ENCODE measurements around the gene YJEFN3. TPM values are rescaled to one million over a fixed set of nuclear protein-coding genes. Genes with fewer than 3 reads are reported as not detected.

YJEFN3 gene
- total RNA-seq, 1 experiment from 2014 or later: 11.1 TPM

GRCh38 chr19:19499272-19499995, 29.3 kb upstream of the YJEFN3 start:
- ChIA-PET POLR2A (no interaction called here), CTCF (no interaction called here)
- no peak for TF ChIP-seq ZSCAN18 (CRISPR knock-in tag; IDR thresholded peaks at IDR 0.05)
- no peak for TF ChIP-seq FOXP1 (CRISPR knock-in tag; IDR thresholded peaks at IDR 0.05; ENCODE audit: borderline replicate concordance)
- TF ChIP-seq GABPB1 (CRISPR knock-in tag; IDR thresholded peaks at IDR 0.05): no peak
- no peak for TF ChIP-seq ZNF263 (CRISPR knock-in tag; IDR thresholded peaks at IDR 0.05; ENCODE audit: low read depth)
- TF ChIP-seq, protein P1, sequence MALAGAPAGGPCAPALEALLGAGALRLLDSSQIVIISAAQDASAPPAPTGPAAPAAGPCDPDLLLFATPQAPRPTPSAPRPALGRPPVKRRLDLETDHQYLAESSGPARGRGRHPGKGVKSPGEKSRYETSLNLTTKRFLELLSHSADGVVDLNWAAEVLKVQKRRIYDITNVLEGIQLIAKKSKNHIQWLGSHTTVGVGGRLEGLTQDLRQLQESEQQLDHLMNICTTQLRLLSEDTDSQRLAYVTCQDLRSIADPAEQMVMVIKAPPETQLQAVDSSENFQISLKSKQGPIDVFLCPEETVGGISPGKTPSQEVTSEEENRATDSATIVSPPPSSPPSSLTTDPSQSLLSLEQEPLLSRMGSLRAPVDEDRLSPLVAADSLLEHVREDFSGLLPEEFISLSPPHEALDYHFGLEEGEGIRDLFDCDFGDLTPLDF (CRISPR knock-in tag; IDR thresholded peaks at IDR 0.05): no peak
- TF ChIP-seq, protein P2, sequence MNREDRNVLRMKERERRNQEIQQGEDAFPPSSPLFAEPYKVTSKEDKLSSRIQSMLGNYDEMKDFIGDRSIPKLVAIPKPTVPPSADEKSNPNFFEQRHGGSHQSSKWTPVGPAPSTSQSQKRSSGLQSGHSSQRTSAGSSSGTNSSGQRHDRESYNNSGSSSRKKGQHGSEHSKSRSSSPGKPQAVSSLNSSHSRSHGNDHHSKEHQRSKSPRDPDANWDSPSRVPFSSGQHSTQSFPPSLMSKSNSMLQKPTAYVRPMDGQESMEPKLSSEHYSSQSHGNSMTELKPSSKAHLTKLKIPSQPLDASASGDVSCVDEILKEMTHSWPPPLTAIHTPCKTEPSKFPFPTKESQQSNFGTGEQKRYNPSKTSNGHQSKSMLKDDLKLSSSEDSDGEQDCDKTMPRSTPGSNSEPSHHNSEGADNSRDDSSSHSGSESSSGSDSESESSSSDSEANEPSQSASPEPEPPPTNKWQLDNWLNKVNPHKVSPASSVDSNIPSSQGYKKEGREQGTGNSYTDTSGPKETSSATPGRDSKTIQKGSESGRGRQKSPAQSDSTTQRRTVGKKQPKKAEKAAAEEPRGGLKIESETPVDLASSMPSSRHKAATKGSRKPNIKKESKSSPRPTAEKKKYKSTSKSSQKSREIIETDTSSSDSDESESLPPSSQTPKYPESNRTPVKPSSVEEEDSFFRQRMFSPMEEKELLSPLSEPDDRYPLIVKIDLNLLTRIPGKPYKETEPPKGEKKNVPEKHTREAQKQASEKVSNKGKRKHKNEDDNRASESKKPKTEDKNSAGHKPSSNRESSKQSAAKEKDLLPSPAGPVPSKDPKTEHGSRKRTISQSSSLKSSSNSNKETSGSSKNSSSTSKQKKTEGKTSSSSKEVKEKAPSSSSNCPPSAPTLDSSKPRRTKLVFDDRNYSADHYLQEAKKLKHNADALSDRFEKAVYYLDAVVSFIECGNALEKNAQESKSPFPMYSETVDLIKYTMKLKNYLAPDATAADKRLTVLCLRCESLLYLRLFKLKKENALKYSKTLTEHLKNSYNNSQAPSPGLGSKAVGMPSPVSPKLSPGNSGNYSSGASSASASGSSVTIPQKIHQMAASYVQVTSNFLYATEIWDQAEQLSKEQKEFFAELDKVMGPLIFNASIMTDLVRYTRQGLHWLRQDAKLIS (CRISPR knock-in tag; IDR thresholded peaks at IDR 0.05; ENCODE audit: borderline replicate concordance): no peak
- no peak for TF ChIP-seq CREM (CRISPR knock-in tag; IDR thresholded peaks at IDR 0.05)
- TF ChIP-seq, protein P3, sequence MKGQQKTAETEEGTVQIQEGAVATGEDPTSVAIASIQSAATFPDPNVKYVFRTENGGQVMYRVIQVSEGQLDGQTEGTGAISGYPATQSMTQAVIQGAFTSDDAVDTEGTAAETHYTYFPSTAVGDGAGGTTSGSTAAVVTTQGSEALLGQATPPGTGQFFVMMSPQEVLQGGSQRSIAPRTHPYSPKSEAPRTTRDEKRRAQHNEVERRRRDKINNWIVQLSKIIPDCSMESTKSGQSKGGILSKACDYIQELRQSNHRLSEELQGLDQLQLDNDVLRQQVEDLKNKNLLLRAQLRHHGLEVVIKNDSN (CRISPR knock-in tag; IDR thresholded peaks at IDR 0.05): no peak
- TF ChIP-seq, protein P4, sequence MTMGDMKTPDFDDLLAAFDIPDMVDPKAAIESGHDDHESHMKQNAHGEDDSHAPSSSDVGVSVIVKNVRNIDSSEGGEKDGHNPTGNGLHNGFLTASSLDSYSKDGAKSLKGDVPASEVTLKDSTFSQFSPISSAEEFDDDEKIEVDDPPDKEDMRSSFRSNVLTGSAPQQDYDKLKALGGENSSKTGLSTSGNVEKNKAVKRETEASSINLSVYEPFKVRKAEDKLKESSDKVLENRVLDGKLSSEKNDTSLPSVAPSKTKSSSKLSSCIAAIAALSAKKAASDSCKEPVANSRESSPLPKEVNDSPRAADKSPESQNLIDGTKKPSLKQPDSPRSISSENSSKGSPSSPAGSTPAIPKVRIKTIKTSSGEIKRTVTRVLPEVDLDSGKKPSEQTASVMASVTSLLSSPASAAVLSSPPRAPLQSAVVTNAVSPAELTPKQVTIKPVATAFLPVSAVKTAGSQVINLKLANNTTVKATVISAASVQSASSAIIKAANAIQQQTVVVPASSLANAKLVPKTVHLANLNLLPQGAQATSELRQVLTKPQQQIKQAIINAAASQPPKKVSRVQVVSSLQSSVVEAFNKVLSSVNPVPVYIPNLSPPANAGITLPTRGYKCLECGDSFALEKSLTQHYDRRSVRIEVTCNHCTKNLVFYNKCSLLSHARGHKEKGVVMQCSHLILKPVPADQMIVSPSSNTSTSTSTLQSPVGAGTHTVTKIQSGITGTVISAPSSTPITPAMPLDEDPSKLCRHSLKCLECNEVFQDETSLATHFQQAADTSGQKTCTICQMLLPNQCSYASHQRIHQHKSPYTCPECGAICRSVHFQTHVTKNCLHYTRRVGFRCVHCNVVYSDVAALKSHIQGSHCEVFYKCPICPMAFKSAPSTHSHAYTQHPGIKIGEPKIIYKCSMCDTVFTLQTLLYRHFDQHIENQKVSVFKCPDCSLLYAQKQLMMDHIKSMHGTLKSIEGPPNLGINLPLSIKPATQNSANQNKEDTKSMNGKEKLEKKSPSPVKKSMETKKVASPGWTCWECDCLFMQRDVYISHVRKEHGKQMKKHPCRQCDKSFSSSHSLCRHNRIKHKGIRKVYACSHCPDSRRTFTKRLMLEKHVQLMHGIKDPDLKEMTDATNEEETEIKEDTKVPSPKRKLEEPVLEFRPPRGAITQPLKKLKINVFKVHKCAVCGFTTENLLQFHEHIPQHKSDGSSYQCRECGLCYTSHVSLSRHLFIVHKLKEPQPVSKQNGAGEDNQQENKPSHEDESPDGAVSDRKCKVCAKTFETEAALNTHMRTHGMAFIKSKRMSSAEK (CRISPR knock-in tag; IDR thresholded peaks at IDR 0.05; ENCODE audit: borderline replicate concordance): no peak
- no peak for TF ChIP-seq HMGA2 (CRISPR knock-in tag; IDR thresholded peaks at IDR 0.05)
- no peak for TF ChIP-seq ZNF425 (CRISPR knock-in tag; conservative IDR thresholded peaks at IDR 0.05)
- no peak for TF ChIP-seq ZNF396 (CRISPR knock-in tag; IDR thresholded peaks at IDR 0.05; ENCODE audit: borderline replicate concordance)
- TF ChIP-seq, protein P5, sequence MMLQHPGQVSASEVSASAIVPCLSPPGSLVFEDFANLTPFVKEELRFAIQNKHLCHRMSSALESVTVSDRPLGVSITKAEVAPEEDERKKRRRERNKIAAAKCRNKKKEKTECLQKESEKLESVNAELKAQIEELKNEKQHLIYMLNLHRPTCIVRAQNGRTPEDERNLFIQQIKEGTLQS (CRISPR knock-in tag; conservative IDR thresholded peaks at IDR 0.05): no peak
- no peak for TF ChIP-seq SP1 (CRISPR knock-in tag; conservative IDR thresholded peaks at IDR 0.05)
- no peak for TF ChIP-seq NR2C2 (CRISPR knock-in tag; IDR thresholded peaks at IDR 0.05)
- TF ChIP-seq NFATC4 (CRISPR knock-in tag; IDR thresholded peaks at IDR 0.05): no peak
- Mint-ChIP-seq H3K27ac (peak overlapping the region; percentile 68; the same call in 1 of the 2 replicates), H3K9me3 (no peaks in the 10 kb centered on the region), H3K27me3 (ENCODE audit: low read depth) (no peaks in the 10 kb centered on the region), H3K36me3 (peaks cover 67% of the 10 kb centered on the region), H3K4me1 (no peaks in the 10 kb centered on the region), H3K4me3 (no peak overlapping the region)
- no peak for ATAC-seq
- no peak for DNase-seq (ENCODE audit: low spot score)
